Activated effector memory CD4-positive, alpha-beta T cell treated with Interleukin-2 at 50 U/mL for 16 hours (primary cell): ENCODE results near the gene SDC4.

Experiments used
- DNase-seq: peaks from one replicate; pipeline ENCODE4 v3.0.0-alpha.2; 2020

SDC4 gene, protein sequence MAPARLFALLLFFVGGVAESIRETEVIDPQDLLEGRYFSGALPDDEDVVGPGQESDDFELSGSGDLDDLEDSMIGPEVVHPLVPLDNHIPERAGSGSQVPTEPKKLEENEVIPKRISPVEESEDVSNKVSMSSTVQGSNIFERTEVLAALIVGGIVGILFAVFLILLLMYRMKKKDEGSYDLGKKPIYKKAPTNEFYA

GRCh38 chr20:45347936-45348778 lies at the start of gene SDC4:
SDC4 (minus strand) TSS chr20:45348424; CDS start chr20:45348384, 40 bp downstream.
- peak; percentile 44 for DNase-seq

GRCh38 chr20:45395114-45395415 lies 46.8 kb upstream of the SDC4 start:
- no peak for DNase-seq

DNA sequence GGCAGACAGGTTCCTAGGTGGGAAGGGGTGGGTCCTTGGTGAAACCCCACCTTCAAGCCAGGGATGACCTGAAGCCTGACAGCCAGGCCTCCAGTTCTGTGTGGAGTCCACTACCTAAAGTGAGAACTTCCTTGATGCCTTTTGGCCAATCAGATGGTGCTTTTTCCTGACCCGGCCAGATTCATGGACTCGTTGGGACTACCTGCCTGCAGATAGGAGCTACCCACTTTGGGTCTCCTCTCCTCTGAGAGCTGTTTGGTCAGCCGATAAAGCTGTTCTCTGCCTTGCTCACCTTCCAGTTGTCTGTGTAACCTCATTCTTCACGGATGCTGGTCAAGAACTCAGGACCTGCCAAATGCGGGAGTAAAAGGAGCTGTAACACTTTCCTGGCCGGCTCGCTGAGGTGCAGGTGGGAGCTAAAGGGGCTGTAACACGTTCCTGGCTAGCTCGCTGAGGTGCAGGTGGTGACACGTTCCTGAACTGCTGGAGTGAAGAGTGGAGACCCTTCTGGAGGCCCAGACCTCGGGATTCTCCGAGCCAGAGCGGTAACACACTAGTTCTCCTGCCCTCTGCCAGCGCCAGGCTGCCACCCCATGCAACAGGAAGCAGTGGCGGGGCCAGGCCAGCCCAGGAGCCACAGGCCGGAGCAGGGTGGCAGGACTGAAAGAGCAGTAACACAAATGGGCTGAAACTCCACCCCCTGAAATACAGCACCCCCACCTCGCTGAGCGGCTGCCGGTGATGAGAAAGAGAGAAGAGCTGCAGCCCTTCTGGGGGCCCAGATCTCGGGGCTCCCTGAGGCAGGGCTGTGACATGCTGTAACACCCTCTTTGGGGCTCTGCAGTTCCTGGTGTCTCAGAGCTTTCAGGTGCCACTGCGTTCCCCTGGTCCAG lies 46.2 kb upstream of the SDC4 start:
- DNase-seq: no peak

GRCh38 chr20:45392733-45393132 lies 44.5 kb upstream of the SDC4 start:
- no peak for DNase-seq

GRCh38 chr20:45391559-45391958 lies 43.3 kb upstream of the SDC4 start:
- no peak for DNase-seq

GRCh38 chr20:45390931-45391330 lies 42.7 kb upstream of the SDC4 start:
- DNase-seq: no peak

DNA sequence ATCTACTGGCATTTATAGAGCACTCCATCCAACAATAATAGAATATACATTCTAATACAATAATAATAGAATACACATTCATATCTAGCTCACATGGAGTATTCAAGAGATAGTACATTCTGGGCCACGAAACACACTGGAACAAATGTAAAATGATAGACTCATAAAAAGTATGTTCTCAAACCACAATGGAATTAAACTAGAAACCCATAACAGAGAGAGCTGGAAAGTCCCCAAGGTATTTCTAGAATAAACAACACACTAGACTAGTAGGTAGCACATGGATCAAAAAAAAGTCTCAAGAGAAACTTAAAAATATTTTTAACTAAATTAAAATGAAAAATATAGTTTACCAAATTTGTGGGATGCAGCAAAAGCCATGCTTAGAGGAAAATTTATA lies 39.0 kb upstream of the SDC4 start:
- DNase-seq: no peak

GRCh38 chr20:45378191-45378590 lies 30.0 kb upstream of the SDC4 start, which contains the start of gene TP53TG5:
TP53TG5 (minus strand) TSS chr20:45378325; CDS start chr20:45378236, 89 bp downstream.
- DNase-seq: no peak

- DNase-seq: no peak
These were observed 29.0 kb upstream of the SDC4 start for GRCh38 chr20:45377269-45377668.

GRCh38 chr20:45374966-45375365 lies 26.7 kb upstream of the SDC4 start:
- DNase-seq: no peak

- DNase-seq: no peak
These were observed 25.9 kb upstream of the SDC4 start for GRCh38 chr20:45374101-45374467.

- peak; percentile 81 for DNase-seq
These were observed 25.3 kb upstream of the SDC4 start for GRCh38 chr20:45373353-45374100.

DNA sequence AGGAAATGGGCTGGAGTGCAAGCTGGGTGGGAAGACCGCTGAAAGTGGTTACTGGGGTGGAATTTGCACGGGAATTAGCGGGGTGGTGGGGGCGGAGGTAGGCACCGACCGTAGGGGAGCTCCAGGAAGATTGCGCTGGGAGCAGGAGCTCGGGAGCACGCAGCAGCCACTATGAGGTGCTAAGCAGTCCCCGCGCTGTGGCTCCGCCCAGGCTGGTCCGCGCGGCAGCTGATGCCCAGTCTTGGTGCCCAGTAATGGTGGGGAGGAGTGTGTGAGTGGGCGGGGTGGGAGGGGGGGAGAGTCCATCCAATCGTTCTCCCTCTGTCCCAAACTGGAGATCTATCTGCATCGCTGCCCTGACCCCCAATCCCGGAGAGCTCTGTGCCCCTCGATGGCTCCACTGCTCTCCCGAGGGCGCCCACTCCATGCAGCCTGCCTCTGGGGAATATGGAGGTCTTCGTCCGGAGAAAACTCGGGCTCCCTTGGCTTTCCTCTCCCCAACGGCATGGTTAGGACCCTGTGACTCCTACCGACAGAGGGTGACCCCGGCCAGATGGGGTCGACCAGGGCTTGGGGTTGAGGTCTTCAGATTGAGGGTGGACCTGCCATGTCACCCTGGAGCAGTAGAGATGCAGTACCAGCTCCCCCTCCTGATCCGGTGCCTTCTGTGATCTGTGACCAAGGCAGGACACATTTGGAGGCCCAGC lies 24.6 kb upstream of the SDC4 start:
- DNase-seq: no peak

GRCh38 chr20:45372241-45372640 lies 24.0 kb upstream of the SDC4 start:
- no peak for DNase-seq

GRCh38 chr20:45370571-45371160 lies 22.4 kb upstream of the SDC4 start:
- DNase-seq: no peak

DNA sequence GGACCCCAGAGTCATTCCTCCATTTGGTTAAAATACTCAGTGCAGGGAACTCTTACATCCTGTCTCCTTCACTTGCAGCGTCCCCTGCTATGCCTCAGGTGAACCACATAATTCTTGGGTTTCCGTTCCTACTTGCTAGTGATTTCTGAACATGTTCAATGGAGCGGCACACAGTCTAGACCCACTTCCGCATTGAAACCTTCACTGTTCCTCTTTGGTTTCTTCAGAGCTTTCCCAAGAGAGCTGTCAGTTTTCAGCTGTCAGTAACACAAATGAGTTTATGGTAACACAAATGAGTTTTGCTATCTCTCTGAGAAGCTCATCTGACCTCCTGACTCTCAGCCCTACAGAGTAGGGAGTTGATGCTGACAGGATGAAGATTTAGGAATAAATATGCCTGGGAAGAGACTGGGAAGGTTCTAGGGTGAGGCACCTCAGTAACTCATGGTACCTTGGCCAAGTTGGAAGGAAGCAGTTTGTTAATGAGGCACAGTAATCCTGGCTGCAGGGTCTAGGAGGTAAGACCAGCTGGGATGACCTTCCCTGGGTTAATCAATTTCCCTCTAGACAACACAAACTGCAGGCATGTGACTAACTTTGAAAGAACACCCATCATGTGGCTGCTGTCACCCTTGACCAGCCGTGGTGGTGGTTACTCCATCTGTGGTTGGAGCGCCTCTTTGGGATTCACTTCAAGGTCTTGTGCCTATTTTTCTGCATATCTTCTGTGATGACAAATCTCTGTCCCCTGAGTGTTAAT lies 20.2 kb upstream of the SDC4 start:
- DNase-seq: peak; percentile 26

DNA sequence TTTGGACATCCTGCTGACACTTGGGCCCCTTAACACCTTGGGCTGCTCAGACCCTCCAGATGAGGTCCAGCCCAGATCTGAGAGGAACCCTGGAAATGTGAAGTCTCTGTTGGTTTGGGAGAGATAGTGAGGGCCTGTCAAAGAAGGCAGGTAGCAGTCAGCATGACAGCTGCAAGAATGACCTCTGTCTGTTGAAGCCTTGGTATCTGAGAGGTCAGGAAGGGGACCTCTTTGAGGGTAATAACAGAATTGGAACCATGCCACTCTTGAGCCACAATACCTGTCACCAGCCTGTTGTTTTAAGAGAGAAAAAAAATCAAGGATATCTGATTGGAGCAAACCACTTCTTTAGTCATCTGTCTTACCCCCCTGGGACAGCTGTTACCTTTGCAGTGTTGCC lies 18.9 kb upstream of the SDC4 start:
- DNase-seq: no peak

DNA sequence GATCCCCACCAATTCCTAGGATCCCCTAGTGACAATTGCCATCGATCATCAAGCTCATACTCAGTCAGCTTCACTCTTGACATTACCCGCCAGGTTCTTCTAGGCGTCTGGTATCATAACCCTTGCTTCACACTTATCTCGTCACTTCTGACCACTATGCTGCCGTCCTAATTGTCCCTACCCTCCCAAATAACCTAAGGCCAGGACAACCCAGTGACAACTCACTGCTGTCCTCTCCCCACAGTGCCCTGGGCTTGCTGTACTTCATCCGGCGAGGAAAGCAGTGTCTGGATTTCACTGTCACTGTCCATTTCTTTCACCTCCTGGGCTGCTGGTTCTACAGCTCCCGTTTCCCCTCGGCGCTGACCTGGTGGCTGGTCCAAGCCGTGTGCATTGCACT lies 18.4 kb upstream of the SDC4 start:
- DNase-seq: no peak

DNA sequence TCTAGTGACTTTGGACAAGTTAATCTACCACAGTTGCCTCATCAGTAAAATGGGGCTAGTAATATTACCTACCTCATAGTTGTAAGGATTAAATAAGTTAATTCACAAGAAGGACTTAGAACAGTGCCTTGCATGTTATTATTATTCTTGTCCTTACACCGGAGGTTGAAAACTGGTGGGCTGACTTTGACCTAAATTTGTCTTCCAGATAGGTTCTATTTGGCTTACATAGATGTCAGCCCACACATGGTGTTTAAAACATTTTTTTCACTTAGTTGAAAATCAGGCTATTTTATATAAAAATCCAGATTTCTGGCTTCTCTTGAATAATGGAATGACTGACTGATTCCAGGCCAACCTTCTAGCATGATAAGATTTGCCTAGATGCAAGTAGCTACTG lies 18.0 kb upstream of the SDC4 start:
- no peak for DNase-seq

- DNase-seq: no peak
These were observed 17.3 kb upstream of the SDC4 start for GRCh38 chr20:45365444-45365970.
